Effector memory CD8-positive, alpha-beta T cell (primary cell): ENCODE results near the gene KBTBD6.
"Not testable (repeated sequence)": the region's sequence is repeated elsewhere in the genome, so short reads cannot be mapped to it uniquely, and the experiment has no call there.

ENCODE experiments used
- ATAC-seq: fragments of 150-1000 bp; cut with Tn5 transposase; replicated peaks from 2 replicates; pipeline ENCODE4 v1.10.0; 2021; ENCODE audit warnings: mild to moderate bottlenecking, moderate library complexity
- DNase-seq, 3 experiments: peaks; one replicate each; pipeline ENCODE4 v3.0.0; 2021
- H3K27ac Mint-ChIP-seq, 2 donors: one replicate each; pipeline ENCODE4 v1.8.0; 2022; ENCODE audit warnings: mild to moderate bottlenecking in 2 of 2, mixed read lengths in 2 of 2, moderate library complexity in 2 of 2
- H3K27me3 Mint-ChIP-seq, 2 donors: one replicate each; pipeline ENCODE4 v1.8.0; 2022; ENCODE audit warnings: mixed read lengths in 2 of 2
- H3K36me3 Mint-ChIP-seq: one replicate; pipeline ENCODE4 v1.8.0; 2022; ENCODE audit warnings: mild to moderate bottlenecking, moderate library complexity, mixed read lengths; ENCODE audit not compliant: insufficient read depth
- H3K4me1 Mint-ChIP-seq, 2 donors: one replicate each; pipeline ENCODE4 v1.8.0; 2022; ENCODE audit warnings: low read depth in 2 of 2, mixed read lengths in 2 of 2
- H3K4me3 Mint-ChIP-seq, 2 donors: one replicate each; pipeline ENCODE4 v1.8.0; 2022; ENCODE audit warnings: mild to moderate bottlenecking in 2 of 2, mixed read lengths in 2 of 2, moderate library complexity in 2 of 2
- H3K9me3 Mint-ChIP-seq, 2 donors: one replicate each; pipeline ENCODE4 v1.8.0; 2022; ENCODE audit warnings: mixed read lengths in 2 of 2

Gene KBTBD6

DNA sequence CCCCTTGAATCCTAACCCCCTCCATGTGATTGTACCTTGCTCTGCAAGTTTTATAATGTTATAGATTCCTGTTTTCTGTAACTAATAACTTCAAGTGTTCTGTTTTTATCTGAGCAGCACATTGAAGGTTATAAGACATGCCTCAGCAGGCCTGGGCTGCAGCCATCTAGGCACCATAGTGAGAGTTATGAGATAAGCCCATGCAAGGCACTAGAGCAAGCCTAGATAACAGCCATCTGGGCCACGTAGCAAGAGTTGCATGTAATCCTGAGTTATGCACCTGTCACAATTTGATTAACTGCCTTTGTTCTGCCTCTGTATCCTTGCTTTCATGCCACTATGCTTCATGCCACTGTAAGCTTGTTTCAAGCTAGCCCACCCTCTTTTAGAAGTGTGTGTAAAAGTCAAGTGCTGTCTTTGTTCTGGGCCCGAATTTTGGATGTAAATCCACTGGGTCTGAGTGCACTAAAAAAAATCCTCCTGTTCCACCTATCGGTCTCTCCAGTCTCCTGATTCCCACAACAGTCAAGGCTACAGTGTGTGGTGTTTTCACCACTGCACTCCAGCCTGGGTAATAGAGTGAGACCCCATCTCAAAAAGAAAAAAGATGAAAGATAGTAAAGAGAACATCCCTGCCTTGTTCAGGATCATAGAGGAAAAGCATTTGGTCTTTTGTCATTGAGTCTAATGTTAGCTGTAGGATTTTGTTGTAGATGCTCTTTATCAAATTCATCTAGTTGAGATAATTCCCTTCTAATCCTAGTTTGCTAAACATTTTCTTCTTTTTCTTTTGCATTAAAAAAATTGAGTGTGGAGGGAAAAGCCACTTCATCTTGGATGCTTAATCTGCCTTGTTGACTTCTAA lies 16.0 kb upstream of the KBTBD6 start:
- Mint-ChIP-seq H3K36me3 (peaks cover 6% of the 10 kb centered on the region), H3K27ac (no peak overlapping the region), H3K4me1 (no peaks in the 10 kb centered on the region), H3K4me3 (no peak overlapping the region), H3K9me3 (peaks cover 12 to 38% of the 10 kb centered on the region in 2 donors), H3K27me3 (no peaks in the 10 kb centered on the region)
- ATAC-seq = no peak
- no peak for DNase-seq

DNA sequence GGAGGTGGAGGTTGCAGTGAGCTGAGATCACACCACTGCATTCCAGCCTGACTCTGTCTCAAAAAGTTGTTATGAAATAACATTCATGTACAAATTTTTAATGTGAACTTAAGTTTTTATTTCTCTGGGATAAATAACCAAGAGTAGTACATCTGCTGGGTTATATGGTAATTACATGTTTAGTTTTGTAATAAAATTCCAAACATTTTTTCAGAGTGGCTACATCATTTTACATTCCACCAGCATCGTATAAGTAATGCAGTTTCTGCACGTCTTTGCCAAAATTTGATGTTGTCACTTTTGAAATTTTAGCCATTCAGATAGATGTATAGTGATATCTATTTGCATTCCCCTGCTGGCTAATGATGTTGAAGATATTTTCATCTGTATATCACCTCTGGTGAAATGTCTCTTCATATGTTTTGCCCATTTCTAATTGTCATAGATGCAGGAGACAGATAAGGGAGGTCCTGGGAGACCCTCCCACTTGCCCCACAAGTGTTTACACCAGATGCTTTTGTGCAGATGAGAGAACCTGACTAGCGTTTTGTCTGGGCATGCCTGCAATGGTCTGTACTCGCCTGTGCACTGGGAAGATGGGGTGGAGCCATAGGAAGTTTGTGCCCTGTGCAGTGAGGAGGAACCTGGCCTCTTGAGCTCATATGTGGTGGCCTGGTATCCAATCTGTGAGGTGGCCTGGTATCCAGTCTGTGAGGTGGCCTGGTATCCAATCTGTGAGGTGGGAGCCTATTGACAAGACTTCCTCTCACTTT lies 12.7 kb upstream of the KBTBD6 start:
- no peaks in the 10 kb centered on the region for H3K4me1 Mint-ChIP-seq
- H3K36me3 Mint-ChIP-seq = peaks cover 6% of the 10 kb centered on the region
- ATAC-seq (no peak), DNase-seq (no peak)
- peaks cover 6 to 25% of the 10 kb centered on the region in 2 donors for H3K9me3 Mint-ChIP-seq
- no peak overlapping the region for H3K27ac Mint-ChIP-seq
- H3K4me3 Mint-ChIP-seq = no peak overlapping the region
- no peaks in the 10 kb centered on the region for H3K27me3 Mint-ChIP-seq

DNA sequence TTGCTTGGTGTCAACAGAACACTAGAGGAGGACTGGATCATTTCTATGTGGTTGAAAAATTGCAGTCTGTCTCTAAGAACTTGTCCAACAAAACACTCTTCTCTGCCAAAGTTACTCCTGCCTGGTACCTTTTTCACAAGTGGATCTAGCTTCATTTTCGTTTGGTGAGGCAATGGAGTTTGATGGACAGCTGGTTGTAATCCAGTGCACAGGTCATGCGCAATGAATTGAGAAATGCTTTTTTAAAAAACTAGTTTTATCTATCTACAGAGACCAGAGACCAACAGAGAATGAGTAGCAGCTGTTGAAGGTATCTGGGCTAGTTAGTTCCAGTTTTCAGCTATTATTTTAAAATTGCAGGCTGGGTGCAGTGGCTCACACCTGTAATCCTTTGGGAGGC lies 12.0 kb upstream of the KBTBD6 start:
- H3K9me3 Mint-ChIP-seq = peaks cover 4 to 20% of the 10 kb centered on the region in 2 donors
- DNase-seq (no peak), ATAC-seq (no peak)
- H3K27ac Mint-ChIP-seq = no peak overlapping the region
- peaks cover 0 to 4% of the 10 kb centered on the region in 2 donors for H3K4me1 Mint-ChIP-seq
- H3K27me3 Mint-ChIP-seq = no peaks in the 10 kb centered on the region
- H3K36me3 Mint-ChIP-seq = peaks cover 6% of the 10 kb centered on the region
- no peak overlapping the region for H3K4me3 Mint-ChIP-seq

DNA sequence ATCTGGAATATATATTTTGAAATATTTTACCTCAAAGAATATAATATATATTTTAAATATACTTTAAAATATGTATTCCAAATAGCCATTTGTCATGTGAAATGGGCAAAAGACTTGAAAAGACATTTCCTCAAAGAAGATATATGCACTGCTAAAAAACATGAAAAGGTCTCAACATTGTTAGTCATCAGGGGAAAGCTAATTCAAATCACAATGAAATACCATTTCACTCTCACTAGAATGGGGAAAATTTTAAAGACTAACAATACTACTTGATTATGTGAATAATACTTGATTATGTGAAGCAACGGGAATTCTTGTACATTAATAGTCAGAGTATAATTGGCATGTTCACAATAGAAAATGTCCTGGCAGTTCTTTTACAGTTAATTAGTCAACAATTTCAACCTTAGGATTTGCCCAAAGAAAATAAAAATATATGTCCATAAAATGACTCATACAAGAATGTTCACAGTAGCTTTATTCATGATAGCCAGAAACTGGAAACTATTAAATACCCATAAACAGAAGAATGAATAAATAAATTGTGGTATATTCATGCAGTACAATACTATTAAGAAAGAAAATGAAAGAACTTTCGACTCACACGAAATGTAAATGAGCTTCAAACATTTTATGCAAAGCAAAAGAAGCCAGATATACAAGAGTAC lies 6.8 kb upstream of the KBTBD6 start:
- no peak for DNase-seq
- Mint-ChIP-seq H3K4me3 (no peak overlapping the region), H3K9me3 (no peaks in the 10 kb centered on the region), H3K36me3 (peaks cover 3% of the 10 kb centered on the region), H3K27ac (peak overlapping the region in 1 of 2 donors; percentile 47), H3K4me1 (peaks cover 0 to 9% of the 10 kb centered on the region in 2 donors), H3K27me3 (no peaks in the 10 kb centered on the region)
- ATAC-seq = no peak

DNA sequence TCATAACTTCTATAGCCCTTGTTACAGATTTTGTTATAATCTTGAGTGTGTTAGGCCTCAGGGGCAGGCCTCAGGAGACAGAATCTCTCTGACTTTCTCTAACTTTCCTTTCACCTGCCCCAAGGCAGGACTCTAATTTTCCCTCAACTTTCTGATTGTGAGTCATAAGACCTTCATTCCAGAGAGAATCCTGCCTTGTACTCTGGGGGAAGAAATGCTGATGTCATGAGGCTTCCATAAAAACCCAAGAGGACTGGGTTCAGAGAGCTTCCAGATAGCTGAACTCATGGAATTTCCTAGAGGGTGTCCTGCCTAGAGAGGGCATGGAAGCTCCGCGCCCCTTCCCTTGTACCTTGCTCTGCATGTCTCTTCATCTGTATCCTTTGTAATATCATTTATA lies 5.3 kb upstream of the KBTBD6 start:
- Mint-ChIP-seq H3K27me3 (no peaks in the 10 kb centered on the region), H3K36me3 (peaks cover 2% of the 10 kb centered on the region), H3K4me3 (no peak overlapping the region), H3K4me1 (peaks cover 6 to 20% of the 10 kb centered on the region in 2 donors), H3K27ac (no peak overlapping the region), H3K9me3 (no peaks in the 10 kb centered on the region)
- DNase-seq (no peak), ATAC-seq (no peak)

DNA sequence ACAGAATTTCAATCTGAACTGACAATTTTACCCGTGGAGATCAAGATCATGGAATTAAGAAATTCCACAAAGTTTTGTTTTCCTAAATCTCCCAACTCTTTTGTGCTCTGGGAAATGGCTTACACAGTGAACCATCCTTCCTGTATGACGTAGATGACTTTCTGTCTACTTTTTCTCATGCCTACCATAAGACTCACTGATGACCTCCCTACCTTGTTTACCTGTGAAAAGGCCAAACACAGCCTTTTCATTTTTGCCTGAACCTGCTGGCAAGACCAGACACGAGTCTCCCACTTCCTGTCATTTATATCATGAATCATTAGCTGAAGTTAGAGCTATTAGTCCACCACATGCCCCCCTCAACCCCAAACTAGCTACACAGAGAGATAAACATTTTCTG lies 4.6 kb upstream of the KBTBD6 start:
- H3K36me3 Mint-ChIP-seq = peaks cover 9% of the 10 kb centered on the region
- H3K27ac Mint-ChIP-seq = no peak overlapping the region
- H3K4me3 Mint-ChIP-seq = no peak overlapping the region
- H3K27me3 Mint-ChIP-seq = no peaks in the 10 kb centered on the region
- no peak for DNase-seq
- H3K9me3 Mint-ChIP-seq = no peaks in the 10 kb centered on the region
- H3K4me1 Mint-ChIP-seq = peaks cover 12 to 27% of the 10 kb centered on the region in 2 donors
- ATAC-seq = no peak

DNA sequence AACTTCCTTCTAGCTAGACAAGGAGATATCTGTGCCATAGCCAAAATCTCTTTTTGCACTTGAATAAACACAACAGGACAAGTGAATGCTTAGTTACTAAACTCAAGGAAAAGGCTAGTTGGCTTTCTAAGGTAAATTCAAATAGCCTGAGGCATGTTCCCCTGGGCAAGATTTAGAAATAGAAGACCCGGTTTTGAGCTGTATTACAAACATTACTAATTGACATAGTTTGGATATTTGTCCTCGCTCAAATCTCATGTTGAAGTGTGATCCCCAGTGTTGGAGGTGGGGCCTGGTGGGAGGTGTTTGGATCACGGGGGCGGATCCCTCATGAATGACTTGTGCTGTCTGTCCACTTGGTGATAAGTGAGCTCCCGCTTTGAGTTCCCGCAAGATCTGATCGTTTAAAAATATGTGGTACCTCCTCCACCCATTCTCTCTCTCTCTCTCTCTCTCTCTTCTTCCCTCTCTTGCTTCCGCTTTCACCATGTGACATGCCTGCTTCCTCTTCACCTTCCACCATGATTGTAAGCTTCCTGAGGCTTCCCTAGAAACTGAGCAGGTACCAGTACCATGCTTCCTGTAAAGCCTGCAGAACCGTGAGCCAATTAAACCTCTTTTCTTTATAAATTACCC lies 3.9 kb upstream of the KBTBD6 start:
- Mint-ChIP-seq H3K9me3 (no peaks in the 10 kb centered on the region), H3K4me3 (no peak overlapping the region), H3K27me3 (no peaks in the 10 kb centered on the region), H3K36me3 (peaks cover 9% of the 10 kb centered on the region), H3K27ac (no peak overlapping the region), H3K4me1 (peaks cover 19 to 32% of the 10 kb centered on the region in 2 donors)
- no peak for ATAC-seq
- DNase-seq = no peak

DNA sequence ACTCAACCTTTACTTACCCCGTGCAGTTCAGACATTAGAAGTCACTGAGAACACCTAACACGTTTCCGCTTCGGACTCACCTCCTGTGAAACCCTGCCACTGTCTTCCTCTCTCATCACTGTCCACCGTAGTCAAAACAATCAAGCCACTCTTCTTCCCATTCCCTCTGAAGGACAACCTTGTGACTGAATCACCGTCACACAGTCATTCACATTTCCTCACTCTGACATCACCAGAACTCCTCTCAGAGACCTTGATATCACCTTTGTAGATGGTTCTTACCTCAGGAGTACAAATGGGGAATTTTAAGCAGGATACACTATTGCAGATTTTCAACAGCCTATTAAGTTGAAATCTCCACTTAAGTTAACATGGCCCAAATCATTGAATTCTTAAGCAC lies 1.3 kb upstream of the KBTBD6 start:
- ATAC-seq (no peak), DNase-seq (no peak)
- Mint-ChIP-seq H3K27ac (peak overlapping the region in 1 of 2 donors; percentile 1), H3K9me3 (no peaks in the 10 kb centered on the region), H3K4me1 (peaks cover 32 to 41% of the 10 kb centered on the region in 2 donors), H3K36me3 (peaks cover 9% of the 10 kb centered on the region), H3K4me3 (peak overlapping the region; percentile 96 to 97), H3K27me3 (no peaks in the 10 kb centered on the region)

DNA sequence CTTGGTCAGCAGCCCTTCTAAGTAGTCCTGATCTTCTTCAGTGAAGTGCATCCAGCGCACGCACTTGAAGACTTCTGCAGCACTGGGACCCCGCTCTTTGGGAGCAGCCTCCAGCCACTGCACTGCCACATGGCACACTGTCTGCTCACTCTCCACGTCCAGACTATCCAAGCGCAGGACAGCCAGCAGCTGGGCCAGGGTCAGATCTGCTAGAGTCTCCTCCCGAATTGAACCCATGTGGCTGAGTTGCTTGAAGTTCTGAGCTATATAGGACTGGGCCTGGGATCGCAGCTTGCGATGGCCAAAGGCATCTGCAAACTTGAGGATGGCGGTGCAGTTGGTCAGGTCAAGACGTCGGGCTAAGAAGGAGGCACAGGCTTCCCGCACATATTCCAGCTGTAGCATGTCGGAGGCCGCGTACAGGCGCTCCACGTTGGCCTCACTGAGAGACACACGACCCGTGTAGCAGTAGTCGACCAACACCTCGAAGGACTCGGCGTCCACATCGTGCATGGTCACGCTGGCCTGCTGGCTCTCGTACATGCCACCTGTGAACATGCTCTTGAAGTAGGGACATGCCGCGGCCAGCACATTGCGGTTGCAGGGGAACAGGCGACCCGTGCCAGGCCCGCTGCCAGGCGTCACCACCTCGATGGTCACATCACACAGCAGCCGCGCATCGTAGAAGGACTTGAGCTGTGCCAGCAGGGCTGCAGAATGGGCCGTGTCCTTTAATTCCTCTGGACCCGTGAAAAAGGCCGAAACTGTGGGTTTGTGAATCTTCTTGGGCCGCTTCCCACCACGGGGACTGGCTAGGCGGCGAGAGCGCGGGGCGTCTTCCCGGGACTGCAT lies 716 bp downstream of the KBTBD6 start:
- H3K4me1 Mint-ChIP-seq = peaks cover 35 to 45% of the 10 kb centered on the region in 2 donors
- not testable (repeated sequence) for DNase-seq
- peak; percentile 4 for ATAC-seq

DNA sequence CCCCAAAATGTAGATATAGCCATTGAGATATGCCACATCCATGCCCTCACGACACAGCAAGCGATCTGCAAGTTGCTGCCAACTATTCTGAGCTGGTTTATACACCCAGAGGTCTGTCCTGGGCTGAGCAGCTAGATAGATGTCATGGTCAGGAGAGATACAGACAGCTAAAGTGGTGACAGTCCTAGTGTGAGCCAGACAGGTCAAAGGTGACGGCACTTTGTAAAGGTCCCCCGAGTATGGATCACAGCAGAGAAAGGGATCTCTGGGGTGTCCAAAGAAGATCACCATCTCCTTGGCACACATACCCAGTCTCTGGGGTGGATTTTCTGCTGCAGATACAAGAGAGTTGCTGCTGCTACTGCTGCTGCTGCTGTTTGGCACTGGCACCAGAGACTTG lies 1.4 kb downstream of the KBTBD6 start:
- peak overlapping the region; percentile 96 to 97 for H3K4me3 Mint-ChIP-seq
- not testable (repeated sequence) for ATAC-seq, DNase-seq, H3K27me3 Mint-ChIP-seq, H3K9me3 Mint-ChIP-seq
- peaks cover 12% of the 10 kb centered on the region for H3K36me3 Mint-ChIP-seq
- peaks cover 35 to 45% of the 10 kb centered on the region in 2 donors for H3K4me1 Mint-ChIP-seq
- peak overlapping the region in 1 of 2 donors; percentile 36 for H3K27ac Mint-ChIP-seq

More for the DNA sequence above, 716 bp downstream of the KBTBD6 start:
- not testable (repeated sequence) for H3K36me3 Mint-ChIP-seq, H3K9me3 Mint-ChIP-seq, H3K27me3 Mint-ChIP-seq
- H3K4me3 Mint-ChIP-seq = peak overlapping the region; percentile 96 to 97
- peak overlapping the region; percentile 92 to 95 for H3K27ac Mint-ChIP-seq

DNA sequence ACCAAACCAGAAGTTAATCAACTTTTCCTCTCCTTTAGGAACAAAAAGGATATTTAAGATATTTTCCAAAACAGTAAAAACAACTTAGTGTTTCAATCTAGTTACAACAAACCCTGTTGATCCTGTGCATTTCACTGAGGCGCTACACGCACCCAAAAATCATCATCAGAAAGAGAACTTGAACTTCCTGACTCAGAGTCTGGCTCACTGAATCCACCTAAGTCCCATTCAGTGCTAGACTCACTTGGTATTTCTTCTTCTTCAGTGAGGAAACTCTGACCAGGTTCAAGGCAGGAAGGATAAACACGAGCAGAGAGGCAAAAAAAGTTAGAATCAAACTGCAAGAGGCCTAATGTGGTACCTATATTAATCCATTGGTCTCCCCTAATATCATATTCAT lies 2.2 kb downstream of the KBTBD6 start:
- H3K27me3 Mint-ChIP-seq = no peaks in the 10 kb centered on the region
- peaks cover 14% of the 10 kb centered on the region for H3K36me3 Mint-ChIP-seq
- peaks cover 35 to 45% of the 10 kb centered on the region in 2 donors for H3K4me1 Mint-ChIP-seq
- H3K4me3 Mint-ChIP-seq = peak overlapping the region; percentile 96 to 97
- no peak for ATAC-seq
- H3K27ac Mint-ChIP-seq = peak overlapping the region in 1 of 2 donors; percentile 72
- no peaks in the 10 kb centered on the region for H3K9me3 Mint-ChIP-seq
- DNase-seq = no peak

DNA sequence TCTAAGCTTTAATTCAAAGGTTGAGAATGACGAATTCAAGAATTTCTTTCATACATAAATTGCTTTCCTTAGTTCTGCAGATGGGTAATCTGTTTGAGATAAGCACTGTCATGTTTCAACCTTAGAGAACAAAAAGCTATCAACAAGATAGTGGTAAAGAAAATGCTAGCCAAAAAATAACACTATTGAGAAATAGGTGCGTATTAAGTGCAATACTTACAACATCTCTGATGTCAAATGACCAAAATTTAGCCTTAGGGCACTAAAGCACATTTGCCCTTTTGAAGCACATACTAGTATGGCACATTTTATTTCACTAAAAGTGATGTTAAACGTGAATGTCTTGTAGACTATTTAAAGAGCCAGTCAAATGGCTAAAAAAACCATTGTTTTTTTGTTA lies 4.9 kb downstream of the KBTBD6 start:
- no peak overlapping the region for H3K4me3 Mint-ChIP-seq
- H3K9me3 Mint-ChIP-seq = no peaks in the 10 kb centered on the region
- H3K36me3 Mint-ChIP-seq = peaks cover 9% of the 10 kb centered on the region
- H3K27me3 Mint-ChIP-seq = no peaks in the 10 kb centered on the region
- peak overlapping the region in 1 of 2 donors; percentile 5 for H3K27ac Mint-ChIP-seq
- DNase-seq = no peak
- ATAC-seq = no peak
- H3K4me1 Mint-ChIP-seq = peaks cover 30 to 31% of the 10 kb centered on the region in 2 donors
